ENCODE results near the gene SSUH2.
A peak's percentile ranks its signal among the peaks of the same experiment; 100 is the strongest.

Gene SSUH2

GRCh38 chr3:8639659-8640000 lies 5.0 kb downstream of the SSUH2 start:
- no peak for DNase-seq

GRCh38 chr3:8638994-8639658 lies 5.5 kb downstream of the SSUH2 start:
- no peak for DNase-seq

GRCh38 chr3:8637348-8637747 lies 7.2 kb downstream of the SSUH2 start:
- no peak for DNase-seq

- no peak for DNase-seq
Observed at GRCh38 chr3:8635631-8636030, 9.0 kb downstream of the SSUH2 start.

- DNase-seq = no peak
Observed at GRCh38 chr3:8635125-8635524, 9.5 kb downstream of the SSUH2 start.

GRCh38 chr3:8632402-8633237 lies 12.0 kb downstream of the SSUH2 start:
- no peak for DNase-seq

- DNase-seq = no peak
Observed at GRCh38 chr3:8631661-8632060, 12.9 kb downstream of the SSUH2 start.

GRCh38 chr3:8629151-8630021 lies 15.2 kb downstream of the SSUH2 start:
- DNase-seq = no peak

GRCh38 chr3:8627949-8628348 lies 16.6 kb downstream of the SSUH2 start:
- DNase-seq = no peak

GRCh38 chr3:8627201-8627940 lies 17.2 kb downstream of the SSUH2 start:
- DNase-seq = no peak

- no peak for DNase-seq
Observed at GRCh38 chr3:8625991-8626390, 18.6 kb downstream of the SSUH2 start.

GRCh38 chr3:8624612-8625011 lies 20.0 kb downstream of the SSUH2 start:
- no peak for DNase-seq

- DNase-seq = no peak
Observed at GRCh38 chr3:8623741-8624140, 20.9 kb downstream of the SSUH2 start.

GRCh38 chr3:8622873-8623691 lies 21.5 kb downstream of the SSUH2 start:
- peak; percentile 61 to 63 for DNase-seq

- DNase-seq = no peak
Observed at GRCh38 chr3:8621872-8622271, 22.7 kb downstream of the SSUH2 start.

GRCh38 chr3:8621141-8621540 lies 23.5 kb downstream of the SSUH2 start:
- no peak for DNase-seq

GRCh38 chr3:8619548-8619947 lies 25.1 kb downstream of the SSUH2 start:
- DNase-seq = no peak

- no peak for DNase-seq
Observed at GRCh38 chr3:8618950-8619349, 25.6 kb downstream of the SSUH2 start.

- DNase-seq = no peak
Observed at GRCh38 chr3:8617921-8618320, 26.7 kb downstream of the SSUH2 start.

GRCh38 chr3:8610951-8611350 lies 33.6 kb downstream of the SSUH2 start:
- no peak for DNase-seq

GRCh38 chr3:8608791-8609467 lies 35.7 kb downstream of the SSUH2 start:
- DNase-seq = no peak
